ENCODE data around the gene MAS1L.

MAS1L gene

GRCh38 chr6:29517245-29517644 lies 29.5 kb upstream of the MAS1L start:
- no peak overlapping the region for H3K9ac ChIP-seq
- H3K4me2 ChIP-seq (ENCODE audit: low read length): no peak overlapping the region
- H2AFZ ChIP-seq: no peak overlapping the region
- H3K9me3 ChIP-seq (ENCODE audit: control insufficient read depth, low read length): no peaks in the 10 kb centered on the region
- TF ChIP-seq CTCF (IDR thresholded peaks at IDR 0.05): no peak
- no peak overlapping the region for H3K27ac ChIP-seq
- no peaks in the 10 kb centered on the region for H3K4me1 ChIP-seq
- H3K27me3 ChIP-seq (ENCODE audit: control insufficient read depth, insufficient read depth, low read length): no peaks in the 10 kb centered on the region
- H3K36me3 ChIP-seq (ENCODE audit: control insufficient read depth, insufficient read depth, low read length): no peaks in the 10 kb centered on the region
- no peak overlapping the region for H3K4me3 ChIP-seq (ENCODE audit: low read depth, low read length)
- H3K79me2 ChIP-seq: no peaks in the 10 kb centered on the region

- Histone ChIP-seq H3K27ac (no peak overlapping the region), H2AFZ (no peak overlapping the region), H3K9me3 (ENCODE audit: control insufficient read depth, low read length) (no peaks in the 10 kb centered on the region), H3K27me3 (ENCODE audit: control insufficient read depth, insufficient read depth, low read length) (no peaks in the 10 kb centered on the region), H3K9ac (no peak overlapping the region), H3K4me3 (ENCODE audit: low read depth, low read length) (no peak overlapping the region), H3K4me1 (no peaks in the 10 kb centered on the region), H3K79me2 (no peaks in the 10 kb centered on the region), H3K36me3 (ENCODE audit: control insufficient read depth, insufficient read depth, low read length) (no peaks in the 10 kb centered on the region), H3K4me2 (ENCODE audit: low read length) (no peak overlapping the region)
- no peak for TF ChIP-seq CTCF (IDR thresholded peaks at IDR 0.05)
Observed at GRCh38 chr6:29516108-29516507, 28.4 kb upstream of the MAS1L start.

GRCh38 chr6:29510746-29511300 lies 23.1 kb upstream of the MAS1L start:
- H3K79me2 ChIP-seq: no peaks in the 10 kb centered on the region
- H3K9me3 ChIP-seq (ENCODE audit: control insufficient read depth, low read length): no peaks in the 10 kb centered on the region
- H3K27ac ChIP-seq: no peak overlapping the region
- no peak overlapping the region for H3K9ac ChIP-seq
- no peak overlapping the region for H3K4me2 ChIP-seq (ENCODE audit: low read length)
- no peaks in the 10 kb centered on the region for H3K36me3 ChIP-seq (ENCODE audit: control insufficient read depth, insufficient read depth, low read length)
- no peak for TF ChIP-seq CTCF (IDR thresholded peaks at IDR 0.05)
- no peaks in the 10 kb centered on the region for H3K27me3 ChIP-seq (ENCODE audit: control insufficient read depth, insufficient read depth, low read length)
- no peaks in the 10 kb centered on the region for H3K4me1 ChIP-seq
- no peak overlapping the region for H3K4me3 ChIP-seq (ENCODE audit: low read depth, low read length)
- no peak overlapping the region for H2AFZ ChIP-seq

- Histone ChIP-seq H3K4me3 (ENCODE audit: low read depth, low read length) (no peak overlapping the region), H3K4me2 (ENCODE audit: low read length) (no peak overlapping the region), H3K27me3 (ENCODE audit: control insufficient read depth, insufficient read depth, low read length) (no peaks in the 10 kb centered on the region), H3K27ac (no peak overlapping the region), H3K79me2 (no peaks in the 10 kb centered on the region), H2AFZ (no peak overlapping the region), H3K9me3 (ENCODE audit: control insufficient read depth, low read length) (no peaks in the 10 kb centered on the region), H3K36me3 (ENCODE audit: control insufficient read depth, insufficient read depth, low read length) (no peaks in the 10 kb centered on the region), H3K4me1 (no peaks in the 10 kb centered on the region), H3K9ac (no peak overlapping the region)
- TF ChIP-seq CTCF (IDR thresholded peaks at IDR 0.05): no peak
Observed at GRCh38 chr6:29510202-29510601, 22.4 kb upstream of the MAS1L start.

GRCh38 chr6:29509711-29510110 lies 22.0 kb upstream of the MAS1L start:
- Histone ChIP-seq H2AFZ (no peak overlapping the region), H3K4me3 (ENCODE audit: low read depth, low read length) (no peak overlapping the region), H3K4me2 (ENCODE audit: low read length) (no peak overlapping the region), H3K9me3 (ENCODE audit: control insufficient read depth, low read length) (no peaks in the 10 kb centered on the region), H3K79me2 (no peaks in the 10 kb centered on the region), H3K27me3 (ENCODE audit: control insufficient read depth, insufficient read depth, low read length) (no peaks in the 10 kb centered on the region), H3K36me3 (ENCODE audit: control insufficient read depth, insufficient read depth, low read length) (no peaks in the 10 kb centered on the region), H3K4me1 (no peaks in the 10 kb centered on the region), H3K9ac (no peak overlapping the region), H3K27ac (no peak overlapping the region)
- no peak for TF ChIP-seq CTCF (IDR thresholded peaks at IDR 0.05)
